K562 (cell line): Measurements from ENCODE around the gene LY6G6D. TPM values are rescaled to one million over a fixed set of nuclear protein-coding genes. Genes with fewer than 3 reads are reported as not detected.

ENCODE experiments used
- CCNT2 ChIP-seq: IDR thresholded peaks from 2 replicates; pipeline ENCODE4 v1.6.1; 2011; ENCODE audit warnings: borderline replicate concordance, low read depth, mild to moderate bottlenecking, moderate library complexity, mixed read lengths, low read length; ENCODE audit not compliant: insufficient read length; ENCODE audit errors: extremely low read depth
- ETV6 ChIP-seq, 3 experiments: fragments of 150-350 bp in 1 of 3; sonication (generic) in 1 of 3; formaldehyde crosslinking in 1 of 3; IDR thresholded peaks; 2 replicates each; pipeline versions ENCODE4 v1.6.1 to v1.8.0; 2014 to 2022; ENCODE audit warnings: borderline replicate concordance in 2 of 3, low read depth in 2 of 3, antibody characterized with exemption in 1 of 3, low read length in 1 of 3, mild to moderate bottlenecking in 1 of 3, missing genetic modification reagents in 1 of 3
- IFI16 ChIP-seq: fragments of 250-450 bp; sonication (Bioruptor Pico); IDR thresholded peaks from 2 replicates; pipeline ENCODE4 v2.1.2; 2022; ENCODE audit warnings: mild to moderate bottlenecking, inconsistent platforms
- MAFF ChIP-seq: IDR thresholded peaks from 2 replicates; pipeline ENCODE4 v1.6.1; 2012; ENCODE audit warnings: low read length, improper control_type of control experiment
- MYNN ChIP-seq, 2 experiments: sonication (generic); formaldehyde crosslinking in 1 of 2; IDR thresholded peaks; 2 replicates each; pipeline versions ENCODE4 v1.5.0 to v1.6.1; 2016 to 2020; ENCODE audit warnings: antibody characterized with exemption in 1 of 2, missing genetic modification reagents in 1 of 2
- SNRNP70 ChIP-seq: fragments of 200-400 bp; formaldehyde crosslinking; optimal IDR thresholded peaks from 2 replicates; pipeline ENCODE3; 2017; ENCODE audit warnings: low read depth, low read length
- TCFL5 ChIP-seq: fragments of 250-450 bp; sonication (Bioruptor Pico); conservative IDR thresholded peaks from 2 replicates; pipeline ENCODE4 v1.6.1; 2021; ENCODE audit warnings: mild to moderate bottlenecking, moderate library complexity, matching md5 sums
- ZKSCAN1 ChIP-seq: fragments of 150-350 bp; IDR thresholded peaks from 2 replicates; pipeline ENCODE4 v1.6.1; 2016; ENCODE audit warnings: low read depth, low read length
- ZNF764 ChIP-seq: fragments of 250-450 bp; sonication (Bioruptor Pico); IDR thresholded peaks from 2 replicates; pipeline ENCODE4 v1.4.0; 2020; ENCODE audit warnings: low read depth, mild to moderate bottlenecking, moderate library complexity
- polyA plus RNA-seq, 8 experiments: library from polyadenylated mRNA; depleted of rRNA in 4 of 8; stranded (reverse) in 5 of 8; unstranded in 3 of 8; fragments of >200 nt; fragmentation: Nextera tagmentation in 2 of 8; fragmentation: Illumina TruSeq in 1 of 8; extraction: Ambion mirVana in 2 of 8; extraction: Trizol in 1 of 8; gene quantifications; 2 replicates each; pipeline versions ENCODE4 v1.2.1 to v1.2.3, GENCODE V29; 2011 to 2014; ENCODE audit warnings: inconsistent platforms in 1 of 8, missing spikeins in 1 of 8
- total RNA-seq, 7 experiments: library from RNA; depleted of rRNA in 6 of 7; stranded (reverse); fragments of >200 nt in 6 of 7; fragmentation: Illumina TruSeq in 2 of 7; extraction: Trizol in 2 of 7; gene quantifications; 2 replicates each; pipeline versions ENCODE4 v1.2.1 to v1.2.3, GENCODE V29; 2011 to 2021; ENCODE audit warnings: low replicate concordance in 1 of 7
- TF ChIP-seq, protein P1 (sequence below): fragments of 450-650 bp; conservative IDR thresholded peaks from 2 replicates; pipeline ENCODE4 v1.6.1; 2016; ENCODE audit warnings: missing genetic modification characterization, low read depth, mild to moderate bottlenecking, control low read depth, missing compliant biosample characterization
- TF ChIP-seq, protein P2 (sequence below): sonication (generic); formaldehyde crosslinking; IDR thresholded peaks from 2 replicates; pipeline ENCODE4 v1.9.0; 2022; ENCODE audit warnings: mild to moderate bottlenecking, missing genetic modification reagents
- TF ChIP-seq, protein P3 (sequence below): sonication (generic); formaldehyde crosslinking; IDR thresholded peaks from 2 replicates; pipeline ENCODE4 v1.8.0; 2023; ENCODE audit warnings: missing genetic modification reagents, mild to moderate bottlenecking, borderline replicate concordance
- TF ChIP-seq, protein P4 (sequence below): fragments of 450-650 bp; formaldehyde crosslinking; IDR thresholded peaks from 2 replicates; pipeline ENCODE4 v1.4.0; 2020; ENCODE audit warnings: mild to moderate bottlenecking
- TF ChIP-seq, protein P5 (sequence below): fragments of 250-450 bp; sonication (Bioruptor Pico); IDR thresholded peaks from 2 replicates; pipeline ENCODE4 v1.8.0; 2021; ENCODE audit warnings: moderate library complexity, mild to moderate bottlenecking, inconsistent platforms

The LY6G6D gene
- total and polyA plus RNA-seq, 9 of the 15 experiments (the other 6 are each of a cell fraction or from before 2014, with no cell fraction given) = 0.30 to 0.38 TPM; not detected in 7

DNA sequence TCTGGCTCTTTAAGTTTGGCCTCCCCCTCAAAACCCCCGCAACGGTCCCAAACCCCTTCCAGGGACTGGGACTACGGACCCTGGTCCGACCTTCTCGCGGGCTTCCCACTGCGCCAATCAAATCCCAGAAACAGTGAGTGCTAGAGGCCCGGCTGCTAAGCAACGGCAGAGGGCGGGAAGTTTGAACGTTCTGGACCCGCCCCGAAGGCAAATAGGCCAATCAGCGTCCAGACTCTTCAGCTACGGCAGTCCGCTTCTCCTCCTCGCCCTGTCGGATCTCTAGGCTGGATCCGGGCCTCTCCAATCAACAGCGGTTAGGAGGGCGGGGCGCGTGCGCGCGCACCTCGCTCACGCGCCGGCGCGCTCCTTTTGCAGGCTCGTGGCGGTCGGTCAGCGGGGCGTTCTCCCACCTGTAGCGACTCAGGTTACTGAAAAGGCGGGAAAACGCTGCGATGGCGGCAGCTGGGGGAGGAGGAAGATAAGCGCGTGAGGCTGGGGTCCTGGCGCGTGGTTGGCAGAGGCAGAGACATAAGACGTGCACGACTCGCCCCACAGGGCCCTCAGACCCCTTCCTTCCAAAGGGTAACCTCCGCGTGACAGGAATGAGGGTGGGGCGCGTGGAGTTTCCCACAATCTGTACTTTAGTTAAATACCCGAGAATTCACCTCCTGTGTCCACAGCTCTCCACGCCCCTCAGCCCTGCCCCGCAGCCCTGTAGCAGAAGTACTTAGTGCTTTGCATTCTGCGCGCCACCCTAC, 24.7 kb downstream of the LY6G6D start, which contains the start of gene MSH5 (continued):
- TF ChIP-seq MAFF (peak; percentile 10; the same call in 1 of the 2 replicates), ETV6 (IDR thresholded peaks at IDR 0.05; ENCODE audit: borderline replicate concordance in 1 of 2, low read depth in 2 of 2, low read length in 1 of 2) (0 out of 4 replicates have a peak, but pooled peaks of 1 of the 2 experiments have one; percentile 52), ETV6 (CRISPR knock-in tag; IDR thresholded peaks at IDR 0.05; ENCODE audit: borderline replicate concordance) (peak; percentile 95; the same call in 1 of the 2 replicates), IFI16 (CRISPR knock-in tag) (no peak), ZNF764 (CRISPR knock-in tag) (peak; percentile 44; the same call in 1 of the 2 replicates), MYNN (IDR thresholded peaks at IDR 0.05) (no peak), MYNN (CRISPR knock-in tag; IDR thresholded peaks at IDR 0.05) (no peak), CCNT2 (no peak), ZKSCAN1 (no peak), TCFL5 (CRISPR knock-in tag) (no peak), SNRNP70 (no peak)
- TF ChIP-seq, protein P1, sequence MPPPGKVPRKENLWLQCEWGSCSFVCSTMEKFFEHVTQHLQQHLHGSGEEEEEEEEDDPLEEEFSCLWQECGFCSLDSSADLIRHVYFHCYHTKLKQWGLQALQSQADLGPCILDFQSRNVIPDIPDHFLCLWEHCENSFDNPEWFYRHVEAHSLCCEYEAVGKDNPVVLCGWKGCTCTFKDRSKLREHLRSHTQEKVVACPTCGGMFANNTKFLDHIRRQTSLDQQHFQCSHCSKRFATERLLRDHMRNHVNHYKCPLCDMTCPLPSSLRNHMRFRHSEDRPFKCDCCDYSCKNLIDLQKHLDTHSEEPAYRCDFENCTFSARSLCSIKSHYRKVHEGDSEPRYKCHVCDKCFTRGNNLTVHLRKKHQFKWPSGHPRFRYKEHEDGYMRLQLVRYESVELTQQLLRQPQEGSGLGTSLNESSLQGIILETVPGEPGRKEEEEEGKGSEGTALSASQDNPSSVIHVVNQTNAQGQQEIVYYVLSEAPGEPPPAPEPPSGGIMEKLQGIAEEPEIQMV = no peak
- TF ChIP-seq, protein P2, sequence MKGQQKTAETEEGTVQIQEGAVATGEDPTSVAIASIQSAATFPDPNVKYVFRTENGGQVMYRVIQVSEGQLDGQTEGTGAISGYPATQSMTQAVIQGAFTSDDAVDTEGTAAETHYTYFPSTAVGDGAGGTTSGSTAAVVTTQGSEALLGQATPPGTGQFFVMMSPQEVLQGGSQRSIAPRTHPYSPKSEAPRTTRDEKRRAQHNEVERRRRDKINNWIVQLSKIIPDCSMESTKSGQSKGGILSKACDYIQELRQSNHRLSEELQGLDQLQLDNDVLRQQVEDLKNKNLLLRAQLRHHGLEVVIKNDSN (CRISPR knock-in tag) = peak; percentile 88
- TF ChIP-seq, protein P3, sequence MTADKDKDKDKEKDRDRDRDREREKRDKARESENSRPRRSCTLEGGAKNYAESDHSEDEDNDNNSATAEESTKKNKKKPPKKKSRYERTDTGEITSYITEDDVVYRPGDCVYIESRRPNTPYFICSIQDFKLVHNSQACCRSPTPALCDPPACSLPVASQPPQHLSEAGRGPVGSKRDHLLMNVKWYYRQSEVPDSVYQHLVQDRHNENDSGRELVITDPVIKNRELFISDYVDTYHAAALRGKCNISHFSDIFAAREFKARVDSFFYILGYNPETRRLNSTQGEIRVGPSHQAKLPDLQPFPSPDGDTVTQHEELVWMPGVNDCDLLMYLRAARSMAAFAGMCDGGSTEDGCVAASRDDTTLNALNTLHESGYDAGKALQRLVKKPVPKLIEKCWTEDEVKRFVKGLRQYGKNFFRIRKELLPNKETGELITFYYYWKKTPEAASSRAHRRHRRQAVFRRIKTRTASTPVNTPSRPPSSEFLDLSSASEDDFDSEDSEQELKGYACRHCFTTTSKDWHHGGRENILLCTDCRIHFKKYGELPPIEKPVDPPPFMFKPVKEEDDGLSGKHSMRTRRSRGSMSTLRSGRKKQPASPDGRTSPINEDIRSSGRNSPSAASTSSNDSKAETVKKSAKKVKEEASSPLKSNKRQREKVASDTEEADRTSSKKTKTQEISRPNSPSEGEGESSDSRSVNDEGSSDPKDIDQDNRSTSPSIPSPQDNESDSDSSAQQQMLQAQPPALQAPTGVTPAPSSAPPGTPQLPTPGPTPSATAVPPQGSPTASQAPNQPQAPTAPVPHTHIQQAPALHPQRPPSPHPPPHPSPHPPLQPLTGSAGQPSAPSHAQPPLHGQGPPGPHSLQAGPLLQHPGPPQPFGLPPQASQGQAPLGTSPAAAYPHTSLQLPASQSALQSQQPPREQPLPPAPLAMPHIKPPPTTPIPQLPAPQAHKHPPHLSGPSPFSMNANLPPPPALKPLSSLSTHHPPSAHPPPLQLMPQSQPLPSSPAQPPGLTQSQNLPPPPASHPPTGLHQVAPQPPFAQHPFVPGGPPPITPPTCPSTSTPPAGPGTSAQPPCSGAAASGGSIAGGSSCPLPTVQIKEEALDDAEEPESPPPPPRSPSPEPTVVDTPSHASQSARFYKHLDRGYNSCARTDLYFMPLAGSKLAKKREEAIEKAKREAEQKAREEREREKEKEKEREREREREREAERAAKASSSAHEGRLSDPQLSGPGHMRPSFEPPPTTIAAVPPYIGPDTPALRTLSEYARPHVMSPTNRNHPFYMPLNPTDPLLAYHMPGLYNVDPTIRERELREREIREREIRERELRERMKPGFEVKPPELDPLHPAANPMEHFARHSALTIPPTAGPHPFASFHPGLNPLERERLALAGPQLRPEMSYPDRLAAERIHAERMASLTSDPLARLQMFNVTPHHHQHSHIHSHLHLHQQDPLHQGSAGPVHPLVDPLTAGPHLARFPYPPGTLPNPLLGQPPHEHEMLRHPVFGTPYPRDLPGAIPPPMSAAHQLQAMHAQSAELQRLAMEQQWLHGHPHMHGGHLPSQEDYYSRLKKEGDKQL = no peak
- TF ChIP-seq, protein P4, sequence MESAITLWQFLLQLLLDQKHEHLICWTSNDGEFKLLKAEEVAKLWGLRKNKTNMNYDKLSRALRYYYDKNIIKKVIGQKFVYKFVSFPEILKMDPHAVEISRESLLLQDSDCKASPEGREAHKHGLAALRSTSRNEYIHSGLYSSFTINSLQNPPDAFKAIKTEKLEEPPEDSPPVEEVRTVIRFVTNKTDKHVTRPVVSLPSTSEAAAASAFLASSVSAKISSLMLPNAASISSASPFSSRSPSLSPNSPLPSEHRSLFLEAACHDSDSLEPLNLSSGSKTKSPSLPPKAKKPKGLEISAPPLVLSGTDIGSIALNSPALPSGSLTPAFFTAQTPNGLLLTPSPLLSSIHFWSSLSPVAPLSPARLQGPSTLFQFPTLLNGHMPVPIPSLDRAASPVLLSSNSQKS (CRISPR knock-in tag) = no peak
- TF ChIP-seq, protein P5, sequence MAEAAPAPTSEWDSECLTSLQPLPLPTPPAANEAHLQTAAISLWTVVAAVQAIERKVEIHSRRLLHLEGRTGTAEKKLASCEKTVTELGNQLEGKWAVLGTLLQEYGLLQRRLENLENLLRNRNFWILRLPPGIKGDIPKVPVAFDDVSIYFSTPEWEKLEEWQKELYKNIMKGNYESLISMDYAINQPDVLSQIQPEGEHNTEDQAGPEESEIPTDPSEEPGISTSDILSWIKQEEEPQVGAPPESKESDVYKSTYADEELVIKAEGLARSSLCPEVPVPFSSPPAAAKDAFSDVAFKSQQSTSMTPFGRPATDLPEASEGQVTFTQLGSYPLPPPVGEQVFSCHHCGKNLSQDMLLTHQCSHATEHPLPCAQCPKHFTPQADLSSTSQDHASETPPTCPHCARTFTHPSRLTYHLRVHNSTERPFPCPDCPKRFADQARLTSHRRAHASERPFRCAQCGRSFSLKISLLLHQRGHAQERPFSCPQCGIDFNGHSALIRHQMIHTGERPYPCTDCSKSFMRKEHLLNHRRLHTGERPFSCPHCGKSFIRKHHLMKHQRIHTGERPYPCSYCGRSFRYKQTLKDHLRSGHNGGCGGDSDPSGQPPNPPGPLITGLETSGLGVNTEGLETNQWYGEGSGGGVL (CRISPR knock-in tag) = no peak
